HepG2 (cell line): Measurements from ENCODE around the gene ZFAND6.

Source experiments
- ZBTB1 ChIP-seq: sonication (generic); formaldehyde crosslinking; IDR thresholded peaks from 2 replicates; pipeline ENCODE4 v1.4.0; 2020; ENCODE audit warnings: missing genetic modification reagents, borderline replicate concordance
- ZNF614 ChIP-seq: IDR thresholded peaks from 2 replicates; pipeline ENCODE4 v1.6.1; 2018; ENCODE audit warnings: missing biosample characterization, missing genetic modification reagents, inconsistent platforms, borderline replicate concordance

GRCh38 chr15:80036071-80036470 lies 23.4 kb upstream of the ZFAND6 start:
- TF ChIP-seq ZBTB1 (CRISPR knock-in tag) (no peak), ZNF614 (CRISPR knock-in tag) (no peak)
